Muscle layer of colon (tissue), 2 donors: ENCODE data around the gene CIZ1.
"Not testable (repeated sequence)": the region's sequence is repeated elsewhere in the genome, so short reads cannot be mapped to it uniquely, and the experiment has no call there.

Experiments
- H3K27ac ChIP-seq: one replicate; pipeline ENCODE4 v1.7.0; 2013; ENCODE audit warnings: low read depth, mild to moderate bottlenecking, low read length, moderate library complexity
- H3K27me3 ChIP-seq, 2 donors: one replicate each; pipeline ENCODE4 v1.7.0; 2013; ENCODE audit warnings: low read length in 2 of 2, mild to moderate bottlenecking in 2 of 2; ENCODE audit not compliant: insufficient read depth in 2 of 2, control insufficient read depth in 1 of 2
- H3K36me3 ChIP-seq: one replicate; pipeline ENCODE4 v1.7.0; 2013; ENCODE audit warnings: mild to moderate bottlenecking, low read length; ENCODE audit not compliant: insufficient read depth
- H3K4me1 ChIP-seq: one replicate; pipeline ENCODE4 v1.7.0; 2013; ENCODE audit warnings: mild to moderate bottlenecking, low read length; ENCODE audit not compliant: insufficient read depth
- H3K4me3 ChIP-seq, 2 donors: one replicate each; pipeline ENCODE4 v1.7.0; 2013; ENCODE audit warnings: low read length in 2 of 2, low read depth in 1 of 2, mild to moderate bottlenecking in 1 of 2, moderate library complexity in 1 of 2
- H3K9ac ChIP-seq: one replicate; pipeline ENCODE4 v1.7.0; 2013; ENCODE audit warnings: low read length
- H3K9me3 ChIP-seq: one replicate; pipeline ENCODE4 v1.7.0; 2013; ENCODE audit warnings: mild to moderate bottlenecking, low read length
- donor health status: abdominal sarcoma.
- donor health status: Adenocarcinoma of cecum.

CIZ1 gene

GRCh38 chr9:128182893-128183588 is 8.3 kb downstream of the CIZ1 start:
- H3K9me3 ChIP-seq, result no peaks in the 10 kb centered on the region
- no peaks in the 10 kb centered on the region for H3K27me3 ChIP-seq
- H3K36me3 ChIP-seq, result peaks cover 67% of the 10 kb centered on the region
- H3K9ac ChIP-seq, result no peak overlapping the region
- no peak overlapping the region for H3K4me3 ChIP-seq
- no peak overlapping the region for H3K27ac ChIP-seq
- peaks cover under 1% of the 10 kb centered on the region for H3K4me1 ChIP-seq

GRCh38 chr9:128181480-128181879 is 9.9 kb downstream of the CIZ1 start:
- H3K4me3 ChIP-seq, H3K9ac ChIP-seq, H3K4me1 ChIP-seq, H3K27me3 ChIP-seq, H3K27ac ChIP-seq, H3K9me3 ChIP-seq: not testable (repeated sequence)
- peaks cover 74% of the 10 kb centered on the region for H3K36me3 ChIP-seq

GRCh38 chr9:128180447-128180846 is 10.9 kb downstream of the CIZ1 start:
- H3K9ac ChIP-seq, result no peak overlapping the region
- no peaks in the 10 kb centered on the region for H3K27me3 ChIP-seq
- H3K27ac ChIP-seq, result no peak overlapping the region
- no peaks in the 10 kb centered on the region for H3K9me3 ChIP-seq
- peaks cover 78% of the 10 kb centered on the region for H3K36me3 ChIP-seq
- no peaks in the 10 kb centered on the region for H3K4me1 ChIP-seq
- H3K4me3 ChIP-seq, result no peak overlapping the region

GRCh38 chr9:128180001-128180400 is 11.4 kb downstream of the CIZ1 start:
- no peaks in the 10 kb centered on the region for H3K4me1 ChIP-seq
- H3K36me3 ChIP-seq, result peaks cover 78% of the 10 kb centered on the region
- no peaks in the 10 kb centered on the region for H3K27me3 ChIP-seq
- no peak overlapping the region for H3K9ac ChIP-seq
- no peak overlapping the region for H3K27ac ChIP-seq
- no peaks in the 10 kb centered on the region for H3K9me3 ChIP-seq
- no peak overlapping the region for H3K4me3 ChIP-seq

- H3K9me3 ChIP-seq, result no peaks in the 10 kb centered on the region
- no peaks in the 10 kb centered on the region for H3K27me3 ChIP-seq
- no peak overlapping the region for H3K9ac ChIP-seq
- H3K4me1 ChIP-seq, result no peaks in the 10 kb centered on the region
- H3K4me3 ChIP-seq, result no peak overlapping the region
- H3K36me3 ChIP-seq, result peaks cover 86% of the 10 kb centered on the region
- no peak overlapping the region for H3K27ac ChIP-seq
Measured at GRCh38 chr9:128178806-128179431, 12.5 kb downstream of the CIZ1 start.

GRCh38 chr9:128175726-128176125 is 15.6 kb downstream of the CIZ1 start:
- Histone ChIP-seq H3K9me3 (no peaks in the 10 kb centered on the region), H3K4me3 (no peak overlapping the region), H3K27ac (no peak overlapping the region), H3K27me3 (no peaks in the 10 kb centered on the region), H3K9ac (no peak overlapping the region), H3K36me3 (peaks cover 66% of the 10 kb centered on the region), H3K4me1 (no peaks in the 10 kb centered on the region)

GRCh38 chr9:128175102-128175563 is 16.2 kb downstream of the CIZ1 start:
- peaks cover 61% of the 10 kb centered on the region for H3K36me3 ChIP-seq

GRCh38 chr9:128174062-128174461 is 17.3 kb downstream of the CIZ1 start:
- Histone ChIP-seq H3K27ac (no peak overlapping the region), H3K4me1 (no peaks in the 10 kb centered on the region), H3K27me3 (no peaks in the 10 kb centered on the region), H3K4me3 (no peak overlapping the region), H3K9ac (no peak overlapping the region), H3K36me3 (peaks cover 61% of the 10 kb centered on the region), H3K9me3 (no peaks in the 10 kb centered on the region)

More at GRCh38 chr9:128175102-128175563, 16.2 kb downstream of the CIZ1 start:
- Histone ChIP-seq H3K4me1 (no peaks in the 10 kb centered on the region), H3K27ac (no peak overlapping the region), H3K4me3 (no peak overlapping the region), H3K9ac (no peak overlapping the region), H3K27me3 (no peaks in the 10 kb centered on the region), H3K9me3 (no peaks in the 10 kb centered on the region)

- Histone ChIP-seq H3K27me3 (no peaks in the 10 kb centered on the region), H3K36me3 (peaks cover 49% of the 10 kb centered on the region), H3K4me1 (no peaks in the 10 kb centered on the region), H3K9ac (no peak overlapping the region), H3K4me3 (no peak overlapping the region), H3K27ac (no peak overlapping the region), H3K9me3 (no peaks in the 10 kb centered on the region)
Measured at GRCh38 chr9:128169925-128170324, 21.4 kb downstream of the CIZ1 start.

- Histone ChIP-seq H3K4me3 (no peak overlapping the region), H3K4me1 (no peaks in the 10 kb centered on the region), H3K27ac (no peak overlapping the region), H3K9me3 (no peaks in the 10 kb centered on the region), H3K27me3 (no peaks in the 10 kb centered on the region), H3K9ac (no peak overlapping the region), H3K36me3 (peaks cover 47% of the 10 kb centered on the region)
Measured at GRCh38 chr9:128169492-128169891, 21.9 kb downstream of the CIZ1 start.

GRCh38 chr9:128168731-128169308 is 22.6 kb downstream of the CIZ1 start:
- Histone ChIP-seq H3K36me3 (peaks cover 48% of the 10 kb centered on the region), H3K9me3 (no peaks in the 10 kb centered on the region), H3K27me3 (no peaks in the 10 kb centered on the region), H3K4me3 (no peak overlapping the region), H3K9ac (no peak overlapping the region), H3K27ac (no peak overlapping the region), H3K4me1 (no peaks in the 10 kb centered on the region)
